GM21825 (cell line): ENCODE measurements around the gene CACNA1I.

Experiments
- ATAC-seq: cut with Tn5 transposase; IDR thresholded peaks from one replicate; pipeline ENCODE4 v1.9.1; 2021; ENCODE audit warnings: mild to moderate bottlenecking, moderate library complexity; ENCODE audit not compliant: unreplicated experiment

CACNA1I gene

DNA sequence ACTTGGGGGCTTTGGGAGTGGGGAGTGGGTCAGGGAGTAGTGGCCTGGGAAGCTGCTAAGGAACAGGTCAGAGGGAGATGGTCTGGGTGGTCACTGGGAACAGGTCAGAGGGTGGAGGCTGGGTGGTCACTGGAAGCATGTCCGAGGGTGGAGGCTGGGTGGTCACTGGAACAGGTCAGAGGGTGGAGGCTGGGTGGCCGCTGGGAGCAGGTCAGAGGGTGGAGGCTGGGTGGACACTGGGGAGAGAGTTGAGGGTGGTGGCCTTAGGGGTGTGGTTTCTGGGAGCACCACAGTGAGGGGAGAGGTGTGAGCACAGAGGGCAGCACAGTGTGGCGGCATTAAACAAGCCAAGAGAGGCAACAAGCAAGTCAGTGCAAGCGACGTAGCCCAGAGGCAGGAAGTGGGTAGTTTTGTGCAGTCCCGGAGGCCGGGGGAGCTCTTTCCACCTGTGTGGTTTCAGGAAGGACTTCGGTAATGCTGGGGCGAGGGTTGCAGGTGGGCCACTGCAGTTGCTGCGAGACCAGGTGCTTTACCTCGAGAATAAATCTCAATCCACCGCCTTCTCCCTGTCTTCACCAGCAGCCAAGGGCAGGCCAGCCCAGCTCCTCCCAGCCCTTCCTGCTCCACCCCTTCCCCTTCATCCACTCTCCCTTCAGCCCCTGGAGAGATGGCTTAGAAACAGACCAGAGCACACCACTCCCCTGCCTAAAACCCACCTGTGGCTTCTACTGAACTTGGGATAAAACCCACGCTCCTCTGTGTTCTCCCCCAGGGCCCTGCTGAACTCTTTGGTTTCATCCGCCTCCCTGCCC lies 3.2 kb upstream of the CACNA1I start:
- no peak for ATAC-seq

DNA sequence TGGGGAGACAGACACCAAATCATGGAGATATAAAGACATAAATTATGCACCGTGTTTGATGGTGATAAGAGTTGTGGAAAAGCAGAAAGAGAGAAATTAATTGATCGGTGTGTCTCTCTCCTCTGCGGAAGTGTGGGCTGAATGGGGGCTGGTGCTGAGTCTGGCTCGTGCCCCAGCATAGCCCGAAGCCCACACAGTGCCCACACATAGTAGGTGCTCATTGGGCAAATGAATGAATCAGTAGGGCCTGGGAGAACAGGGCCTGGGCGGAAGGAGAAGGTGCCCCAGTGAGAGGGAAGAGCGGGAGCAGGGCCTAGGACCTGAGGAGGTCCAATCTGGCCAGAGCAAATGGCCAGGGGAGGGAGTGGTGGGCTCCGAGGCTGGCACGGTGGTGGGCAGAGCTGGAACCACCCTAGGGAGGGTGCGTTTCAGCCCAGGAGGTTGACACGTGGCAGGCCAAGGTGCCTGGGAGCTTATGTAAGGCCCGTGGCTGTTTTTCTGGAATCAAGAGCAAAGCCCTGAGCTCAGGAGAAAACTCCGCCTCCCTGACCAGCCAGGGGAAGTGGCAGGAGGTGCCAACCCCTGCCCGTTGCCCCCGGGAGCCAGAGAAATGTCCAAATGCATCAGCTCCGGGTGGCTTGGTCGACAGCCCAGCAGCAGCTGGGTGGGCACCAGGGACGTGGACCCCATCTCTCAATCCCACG lies 2.1 kb upstream of the CACNA1I start:
- no peak for ATAC-seq

DNA sequence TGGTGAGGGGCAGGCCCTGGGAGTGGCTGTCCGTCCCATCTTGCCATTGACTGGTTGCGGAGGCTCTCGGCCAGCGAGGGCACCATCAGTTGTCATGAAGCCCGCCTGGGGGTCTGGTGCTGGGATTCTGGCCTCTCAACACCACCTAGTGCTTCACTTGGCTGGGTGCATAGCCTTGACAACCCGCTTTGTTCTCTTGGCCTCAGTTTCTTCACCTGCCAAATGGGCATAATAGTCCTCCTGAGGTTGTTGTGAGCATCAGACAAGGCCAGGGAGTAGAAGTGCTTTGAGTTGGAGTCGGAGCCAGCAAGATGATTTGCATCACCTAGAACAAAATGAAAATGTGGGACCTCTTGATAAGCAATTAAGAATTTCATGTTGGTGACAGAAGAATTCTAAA lies 1.5 kb upstream of the CACNA1I start:
- ATAC-seq, result no peak

DNA sequence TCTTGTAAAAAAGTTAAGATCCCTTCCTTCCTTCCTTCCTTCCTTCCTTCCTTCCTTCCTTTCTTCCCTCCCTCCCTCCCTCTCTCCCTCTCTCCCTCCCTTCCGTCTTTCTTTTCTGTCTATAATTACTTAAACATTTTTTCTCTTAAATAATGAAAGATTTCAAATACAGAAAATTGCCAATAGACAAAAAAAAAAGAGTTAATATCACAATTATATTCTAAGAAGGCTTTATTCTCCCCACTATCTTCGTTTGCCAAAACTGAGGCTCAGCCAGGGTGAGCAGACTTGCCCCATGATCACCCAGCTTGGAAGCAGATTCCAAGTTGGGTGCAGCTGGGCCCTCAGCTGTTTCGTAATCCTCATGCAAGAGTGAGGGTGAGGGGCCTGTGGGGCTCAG lies 327 bp upstream of the CACNA1I start:
- no peak for ATAC-seq

DNA sequence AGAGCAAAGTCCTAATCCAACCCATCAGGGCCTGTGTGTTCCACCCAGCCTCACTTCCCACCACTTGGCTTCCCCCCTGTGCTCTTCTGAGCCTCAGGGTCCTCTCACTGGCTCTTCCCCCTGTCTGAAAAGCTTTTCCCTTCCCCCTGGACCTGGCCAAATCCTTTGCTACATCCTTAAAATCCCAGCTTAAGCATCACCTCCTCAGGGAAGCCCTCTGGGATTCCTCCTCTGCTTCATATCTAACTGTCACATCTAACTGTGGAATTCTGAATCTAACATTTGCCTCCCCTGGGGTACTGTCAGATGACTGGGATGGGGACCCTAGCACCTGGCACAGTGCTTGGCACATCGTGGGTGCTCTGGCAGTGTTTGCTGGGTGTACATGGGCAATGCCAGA lies 985 bp downstream of the CACNA1I start:
- no peak for ATAC-seq

DNA sequence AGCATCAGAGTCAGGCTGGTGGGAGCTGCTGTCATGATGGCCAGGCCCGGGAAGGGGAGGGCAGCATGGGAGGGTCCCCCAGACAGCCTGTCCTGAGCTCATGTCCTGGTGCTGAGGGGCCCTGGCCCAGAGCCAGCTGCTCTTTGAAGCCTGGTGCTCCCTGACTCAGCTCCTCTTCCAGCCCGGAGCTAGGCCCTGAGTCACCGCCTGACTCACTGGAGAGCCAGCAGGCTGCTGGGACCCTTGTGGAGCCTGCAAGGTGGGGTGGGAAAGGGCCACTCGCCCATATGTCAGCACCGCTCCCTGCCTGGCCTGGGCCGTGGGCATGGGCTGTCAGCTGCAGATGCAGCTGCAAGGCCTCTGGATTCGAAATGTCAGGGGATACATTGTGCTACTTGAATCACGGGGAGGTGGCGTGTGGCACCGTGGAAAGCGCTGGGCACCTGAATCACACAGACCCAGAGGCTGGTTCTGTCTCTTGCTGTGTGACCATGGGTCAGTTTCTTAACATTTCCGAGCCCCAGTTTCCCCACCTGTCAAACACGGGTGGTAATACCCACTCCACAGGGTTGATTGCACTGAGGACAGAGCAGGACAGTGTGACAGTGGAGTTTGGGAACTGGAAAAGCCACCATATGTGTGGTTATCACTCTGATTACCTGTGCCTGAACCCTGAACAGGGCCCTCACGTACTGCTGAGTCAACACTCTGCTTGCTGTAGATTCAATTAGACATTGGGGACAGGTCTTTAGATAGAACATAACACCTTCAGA lies 4.4 kb downstream of the CACNA1I start:
- no peak for ATAC-seq

DNA sequence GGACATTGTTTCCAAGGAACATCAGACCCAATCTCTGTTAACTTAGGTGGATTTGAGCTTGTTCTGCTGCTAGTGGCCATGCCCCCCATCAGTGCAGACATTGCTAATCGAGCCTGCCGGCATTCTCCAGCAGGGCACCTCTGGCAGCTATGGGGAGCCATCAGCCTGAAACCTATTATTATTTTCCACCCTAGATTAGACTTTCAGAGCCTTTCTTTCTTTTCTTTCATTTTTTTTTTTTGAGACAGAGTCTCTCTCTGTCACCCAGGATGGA lies 4.9 kb downstream of the CACNA1I start:
- ATAC-seq, result no peak

DNA sequence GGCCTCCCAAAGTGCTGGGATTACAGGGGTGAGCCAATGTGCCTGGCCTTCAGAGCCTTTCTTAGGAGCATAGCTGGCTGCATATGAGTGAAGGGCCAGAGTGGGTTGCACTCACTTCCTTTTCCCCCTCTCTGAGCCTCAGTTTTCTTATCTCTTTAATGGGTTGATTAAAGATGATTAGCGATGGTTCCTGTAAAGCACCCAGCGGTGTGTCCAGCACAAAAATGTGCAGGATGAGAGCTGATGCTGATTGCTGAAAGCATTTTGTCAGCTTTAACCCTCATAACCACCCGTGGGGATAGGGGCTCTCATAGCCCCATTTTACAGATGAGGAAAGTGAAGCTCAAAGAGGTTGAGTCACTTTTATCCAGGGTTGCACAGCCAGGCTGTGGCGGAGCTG lies 5.5 kb downstream of the CACNA1I start:
- ATAC-seq, result no peak

DNA sequence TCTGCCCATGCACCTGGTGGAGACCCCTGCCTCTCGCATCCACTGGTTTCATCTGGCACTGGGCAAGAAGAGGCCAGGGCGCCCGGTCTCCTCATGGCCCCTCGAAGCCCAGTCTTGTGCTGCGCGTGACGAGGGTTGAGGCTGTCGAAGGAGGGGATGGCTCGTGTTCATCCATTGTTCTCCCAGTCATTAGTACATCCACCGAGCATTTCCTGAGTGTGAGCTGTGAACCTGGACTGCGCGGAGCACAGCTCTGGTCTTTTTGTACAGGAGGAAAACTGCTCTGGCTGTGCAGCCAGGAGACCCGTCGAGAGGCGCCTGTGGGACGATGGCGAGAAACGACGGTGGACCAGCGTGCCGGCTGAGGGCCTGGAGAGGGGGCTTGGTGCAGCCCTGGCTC lies 6.8 kb downstream of the CACNA1I start:
- ATAC-seq, result no peak

DNA sequence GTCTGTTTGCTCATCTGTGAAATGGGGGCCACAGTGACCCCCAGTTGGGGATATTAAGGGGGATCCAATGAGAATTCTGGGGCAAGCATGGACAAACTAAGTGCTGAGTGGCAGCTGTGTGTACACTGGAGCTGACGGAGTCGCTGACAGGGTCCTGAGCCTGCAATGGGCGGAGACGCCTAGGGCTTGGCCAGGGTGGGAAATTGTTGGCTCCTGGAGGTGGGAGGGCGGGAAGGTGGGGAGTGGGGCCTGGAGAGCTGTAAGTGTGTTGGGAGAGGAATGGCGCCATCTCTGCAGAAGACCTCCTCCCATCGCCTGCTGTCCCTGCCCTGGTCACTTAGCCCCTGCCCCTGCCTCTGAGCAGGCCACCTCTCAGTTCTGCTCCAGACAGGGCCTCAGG lies 7.3 kb downstream of the CACNA1I start:
- no peak for ATAC-seq

DNA sequence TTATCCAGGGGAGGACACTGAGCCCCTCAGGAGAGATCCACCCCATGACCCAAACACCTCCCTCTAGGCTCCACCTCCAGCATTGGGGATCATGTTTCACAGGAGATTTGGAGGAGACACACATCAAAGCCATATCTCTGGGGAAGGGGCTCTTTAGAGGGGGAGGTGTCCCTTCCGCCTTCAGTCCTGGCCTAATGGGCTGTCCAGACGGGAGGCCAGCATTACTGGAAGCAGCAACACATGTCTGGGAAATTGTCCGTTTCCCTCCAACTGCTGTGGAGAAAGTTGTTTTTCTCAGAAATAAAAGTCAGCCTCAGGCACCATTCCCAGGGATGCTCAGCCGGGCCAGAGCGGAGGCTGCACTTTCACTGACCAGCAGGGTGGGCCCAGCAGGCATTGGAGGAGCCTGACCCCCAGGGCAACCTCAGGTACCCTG lies 9.5 kb downstream of the CACNA1I start:
- no peak for ATAC-seq

DNA sequence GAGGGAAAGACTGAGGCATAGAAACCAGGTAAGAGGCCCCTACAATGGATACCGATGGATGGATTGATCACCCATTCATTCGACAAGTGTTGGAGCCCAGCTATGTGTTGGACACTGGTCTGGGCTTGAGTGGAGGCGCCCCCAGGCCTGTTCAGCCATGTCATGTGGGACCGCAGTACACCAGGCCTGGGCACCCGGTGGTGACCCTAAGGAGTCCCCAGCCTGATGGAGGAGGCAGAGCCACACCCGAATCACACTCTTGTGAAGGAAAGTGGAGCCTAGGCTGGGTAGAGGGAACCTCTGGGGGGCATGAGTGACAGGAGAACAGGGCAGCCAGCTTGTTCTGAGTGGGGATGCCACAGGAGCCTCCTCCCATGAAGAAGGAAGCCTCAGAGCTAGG lies 10.2 kb downstream of the CACNA1I start:
- no peak for ATAC-seq

DNA sequence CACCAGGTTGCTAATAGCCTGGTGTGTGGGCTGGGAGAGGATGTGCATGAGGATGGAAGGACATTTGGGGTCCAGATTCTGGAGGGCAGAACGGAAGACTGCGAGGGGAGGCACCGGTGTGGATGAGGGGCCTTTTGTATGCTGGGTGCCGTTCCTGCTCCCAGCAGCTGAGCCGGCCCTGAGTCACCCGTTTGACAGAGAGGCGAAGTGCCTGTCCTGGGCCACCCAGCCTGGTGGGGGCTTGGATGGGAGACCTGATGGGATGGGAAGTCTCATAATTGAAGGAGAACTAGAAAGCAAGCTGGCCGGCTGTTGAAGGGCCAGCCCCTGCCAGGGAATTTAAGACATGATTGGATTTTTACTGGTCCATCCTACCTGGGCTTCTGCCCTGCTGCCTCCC lies 10.8 kb downstream of the CACNA1I start:
- ATAC-seq, result no peak

DNA sequence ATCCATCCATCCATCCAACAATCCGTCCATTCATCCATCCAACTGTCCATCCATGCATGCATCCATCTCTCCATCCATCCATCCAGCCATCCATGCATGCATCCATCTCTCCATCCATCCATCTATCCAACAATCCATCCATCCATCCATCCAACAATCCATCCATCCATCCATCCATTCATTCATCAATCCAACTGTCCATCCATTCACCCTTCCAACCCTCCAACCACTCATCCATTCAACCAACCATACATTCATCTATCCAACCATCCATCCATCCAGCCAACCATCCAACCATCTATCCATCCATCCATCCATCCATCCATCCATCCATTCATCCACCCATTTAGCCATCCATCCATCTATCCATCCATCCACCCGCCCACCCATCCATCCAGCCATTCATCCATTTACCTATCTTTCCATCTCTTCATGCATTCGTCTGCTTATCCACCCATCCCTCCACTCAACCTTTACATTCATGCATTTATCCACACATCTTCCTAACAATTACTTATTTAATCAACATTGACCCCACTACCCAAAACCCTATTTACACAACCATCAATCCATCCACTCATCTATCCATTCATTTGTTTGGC lies 12.6 kb downstream of the CACNA1I start:
- ATAC-seq, result no peak

DNA sequence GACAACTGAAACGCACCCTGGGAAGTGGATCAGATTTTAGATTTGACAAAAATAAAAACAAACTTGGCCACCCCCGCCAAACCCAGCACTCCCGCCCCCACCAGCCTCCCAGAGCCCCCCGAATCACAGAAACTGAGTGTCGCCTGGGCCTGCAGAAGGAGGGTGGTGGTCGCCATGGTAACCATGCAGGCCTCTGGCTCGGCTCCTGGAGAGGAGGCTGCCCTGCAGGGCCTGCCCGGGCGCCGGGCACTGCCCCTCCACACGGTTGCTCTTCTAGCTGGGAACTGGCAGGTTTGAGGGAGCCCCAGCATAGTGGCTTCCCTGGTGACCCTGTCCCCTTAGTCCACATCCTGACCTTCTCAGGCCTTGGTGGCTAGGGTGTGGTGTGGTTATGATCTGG lies 19.3 kb downstream of the CACNA1I start:
- ATAC-seq, result no peak

DNA sequence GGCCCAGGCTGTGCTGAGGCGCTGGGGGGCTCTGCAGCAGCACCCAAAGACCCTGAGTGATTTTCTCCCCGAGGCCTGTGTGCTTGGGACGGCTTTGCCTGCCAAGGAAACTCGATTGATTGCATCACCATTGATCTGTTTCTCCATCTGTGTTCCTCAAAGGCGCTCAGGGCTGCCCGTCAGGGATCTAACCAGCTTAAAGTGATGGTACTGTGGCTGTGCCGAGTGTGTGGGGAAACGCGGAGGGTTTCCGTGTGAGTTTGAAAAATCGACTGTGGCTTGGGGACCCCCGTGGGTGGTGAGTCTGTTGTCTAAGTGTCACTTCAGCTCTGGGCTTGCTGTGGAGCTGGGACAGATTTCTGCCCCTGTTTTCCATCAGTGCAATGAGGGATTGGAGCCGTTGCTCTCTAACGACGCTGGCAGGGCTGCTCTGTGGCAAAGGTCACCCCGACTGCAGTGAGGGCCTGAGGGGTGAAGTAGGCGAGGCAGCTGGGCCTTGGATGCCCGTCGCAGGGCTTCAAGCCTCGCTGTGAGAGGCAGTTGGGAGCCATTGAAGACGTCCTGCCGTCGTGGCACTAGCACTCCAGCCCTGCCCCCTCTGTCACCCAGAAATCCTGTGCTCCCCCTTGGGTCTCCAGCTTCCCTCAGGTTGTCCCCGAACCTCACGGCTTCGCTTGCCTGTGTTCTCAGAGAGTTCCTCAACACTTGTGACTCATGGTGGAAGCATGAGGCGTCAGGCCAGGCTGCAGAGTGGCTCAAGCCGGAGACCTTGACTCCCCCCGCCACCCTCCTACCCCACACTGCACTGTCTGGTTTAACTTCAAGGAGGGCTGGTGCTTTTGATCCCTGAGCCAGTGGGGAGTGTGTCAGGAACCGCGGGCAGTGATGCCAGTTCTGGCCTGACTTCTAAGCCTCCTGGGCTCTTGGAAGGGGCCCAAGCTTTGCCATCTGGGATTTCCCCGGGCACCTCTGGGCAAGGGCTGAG lies 21.8 kb downstream of the CACNA1I start:
- no peak for ATAC-seq

DNA sequence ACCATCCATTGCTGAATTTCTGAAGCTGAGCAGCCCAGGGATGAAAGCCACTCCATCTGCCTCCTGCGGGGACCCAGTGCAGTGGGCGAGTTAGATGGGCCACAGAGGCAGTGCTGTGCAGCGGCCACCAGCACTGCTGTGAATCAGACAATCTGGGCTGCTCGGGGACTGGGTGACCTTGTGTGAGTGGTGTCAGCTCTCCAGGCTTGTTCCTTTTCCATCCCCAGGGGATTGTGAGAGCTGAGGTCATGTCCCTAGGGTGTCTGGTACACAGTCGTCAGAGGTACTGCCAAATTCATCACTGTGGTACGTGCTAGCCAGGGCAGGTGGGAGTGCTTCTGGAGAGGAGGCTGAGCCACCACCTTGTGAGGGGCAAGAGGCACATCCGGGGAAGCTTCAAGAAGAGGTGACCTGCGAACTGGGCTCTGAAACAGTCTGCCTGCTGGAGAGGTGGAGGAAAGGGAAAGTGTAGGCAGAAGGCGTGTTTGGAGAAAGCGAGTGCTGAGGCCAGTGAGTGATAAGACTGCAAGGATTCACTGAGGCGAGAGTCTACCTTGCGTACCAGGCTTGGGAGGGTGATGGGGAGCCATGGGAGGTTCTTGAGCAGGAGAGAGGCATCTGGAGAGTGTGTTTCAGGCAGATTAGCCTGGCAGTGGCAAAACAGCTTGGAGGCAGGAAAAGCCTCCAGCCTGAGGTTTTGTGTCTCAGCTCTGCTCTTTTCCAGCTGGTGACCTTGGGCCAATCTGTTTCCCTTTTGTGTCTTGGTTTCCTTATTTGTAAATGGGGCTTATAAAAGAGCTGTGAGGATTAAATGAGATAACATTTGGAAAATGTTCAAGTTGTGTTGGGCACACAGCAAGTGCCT lies 22.7 kb downstream of the CACNA1I start:
- no peak for ATAC-seq

DNA sequence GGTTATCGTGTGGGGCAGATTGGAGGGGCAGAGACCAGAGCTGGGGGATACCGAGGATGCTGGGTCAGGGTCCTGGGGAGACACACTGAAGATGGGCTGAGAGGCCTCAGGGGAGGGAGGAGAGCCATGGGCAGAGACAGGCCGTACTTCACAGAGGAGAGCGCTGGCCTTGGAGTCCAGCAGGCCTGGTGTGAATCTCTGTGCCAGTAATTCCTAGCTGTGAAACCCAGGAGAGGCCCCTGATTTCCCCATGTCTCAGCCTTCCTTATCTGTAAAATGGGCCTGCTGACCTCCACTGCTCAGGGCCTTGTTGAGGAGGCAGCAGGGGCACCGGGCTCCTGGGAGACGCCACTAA lies 23.4 kb downstream of the CACNA1I start:
- no peak for ATAC-seq

DNA sequence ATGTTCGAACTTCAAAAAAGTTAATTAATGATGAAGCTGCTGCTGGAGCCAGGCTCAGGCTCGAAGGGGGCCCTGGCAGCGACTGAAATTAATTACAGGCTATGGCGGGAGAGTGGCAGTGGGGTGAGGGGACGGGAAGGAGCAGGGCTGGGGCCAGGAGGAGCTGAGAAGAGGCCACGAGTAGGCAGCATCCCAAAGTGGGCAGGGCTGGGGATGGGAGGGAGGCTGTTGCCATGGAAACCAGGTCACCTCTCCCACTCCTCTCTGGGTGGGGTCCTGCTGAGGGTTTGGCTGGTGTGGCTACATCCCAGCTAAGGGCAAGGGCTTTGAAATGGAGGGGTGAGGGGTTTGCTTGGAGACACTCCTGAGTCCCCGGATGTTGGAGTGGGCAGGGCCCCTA lies 23.9 kb downstream of the CACNA1I start:
- no peak for ATAC-seq
